Activated CD4-positive, alpha-beta T cell treated with anti-CD3 and anti-CD28 coated beads for 48 hours (primary cell): ENCODE results near the gene NUP42.

ENCODE experiments used
- DNase-seq: peaks from one replicate; pipeline ENCODE4 v3.0.0-alpha.2; 2020

Gene NUP42

DNA sequence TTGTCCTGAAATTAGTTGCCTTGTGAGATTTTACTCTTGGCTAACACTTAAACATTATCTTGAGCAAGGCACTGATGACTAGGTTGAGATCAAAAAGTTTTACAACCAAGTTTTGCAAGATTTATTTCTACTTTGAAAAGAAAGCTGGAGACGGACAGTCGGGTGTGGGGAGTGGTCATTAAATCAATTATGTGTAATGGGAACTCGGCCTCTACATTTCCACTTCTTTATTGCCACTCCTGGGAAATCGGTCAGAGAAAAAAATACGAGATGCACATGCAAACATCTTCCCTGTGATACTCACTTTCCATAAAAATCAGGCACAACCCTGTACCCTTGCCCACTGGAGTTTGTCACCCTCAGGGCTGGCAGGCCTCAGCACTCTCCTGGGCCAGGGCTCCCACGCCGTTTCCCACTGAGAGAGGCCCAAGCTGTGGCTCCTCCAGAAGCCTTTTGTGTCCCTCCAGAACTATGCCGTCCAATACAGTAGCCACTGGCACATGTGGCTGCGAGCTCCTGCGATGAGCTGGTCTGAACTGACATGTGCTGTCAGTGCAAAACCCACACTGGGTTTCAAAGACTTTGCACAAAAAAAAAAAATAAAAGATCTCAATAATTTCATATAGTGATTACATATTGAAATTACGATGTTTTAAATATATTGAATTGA, 57.3 kb downstream of the NUP42 start:
- DNase-seq = no peak

DNA sequence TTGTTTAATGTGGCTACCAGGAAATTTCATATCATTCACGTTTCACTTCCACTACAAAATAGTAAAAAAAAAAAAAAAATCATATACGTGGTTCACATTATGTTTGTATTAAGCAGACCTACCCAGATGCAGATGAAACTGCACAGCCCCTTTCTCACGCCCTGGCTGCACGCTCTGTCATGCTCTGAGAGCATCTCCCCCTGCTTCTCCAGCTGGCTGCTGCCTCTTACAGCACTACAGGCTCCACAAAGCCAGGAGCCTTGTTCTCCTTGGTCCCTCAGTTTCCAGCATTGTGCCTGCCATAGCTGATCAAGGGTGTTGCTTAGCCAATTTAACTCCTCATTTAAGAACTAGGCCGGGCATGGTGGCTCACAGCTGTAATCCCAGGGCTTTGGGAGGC, 57.9 kb downstream of the NUP42 start:
- DNase-seq = no peak

DNA sequence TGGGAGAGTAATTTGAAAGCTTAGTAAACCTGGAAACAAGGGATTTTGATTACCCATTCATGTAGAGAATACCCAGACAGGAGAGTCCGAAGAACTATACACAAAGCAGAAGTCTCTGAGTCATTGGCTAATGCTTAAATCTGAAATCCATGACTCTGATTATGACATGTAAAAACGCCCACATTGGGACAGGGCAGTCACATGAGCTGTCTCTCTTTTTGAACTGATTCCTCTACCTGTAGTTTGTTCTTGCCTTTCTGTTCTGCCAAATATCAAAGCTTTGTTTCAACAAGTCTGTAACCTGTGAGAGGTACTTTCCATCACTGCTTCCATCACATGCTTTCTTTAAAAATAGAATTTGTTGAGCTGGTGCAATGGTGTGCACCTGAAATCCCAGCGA, 60.5 kb downstream of the NUP42 start:
- no peak for DNase-seq

DNA sequence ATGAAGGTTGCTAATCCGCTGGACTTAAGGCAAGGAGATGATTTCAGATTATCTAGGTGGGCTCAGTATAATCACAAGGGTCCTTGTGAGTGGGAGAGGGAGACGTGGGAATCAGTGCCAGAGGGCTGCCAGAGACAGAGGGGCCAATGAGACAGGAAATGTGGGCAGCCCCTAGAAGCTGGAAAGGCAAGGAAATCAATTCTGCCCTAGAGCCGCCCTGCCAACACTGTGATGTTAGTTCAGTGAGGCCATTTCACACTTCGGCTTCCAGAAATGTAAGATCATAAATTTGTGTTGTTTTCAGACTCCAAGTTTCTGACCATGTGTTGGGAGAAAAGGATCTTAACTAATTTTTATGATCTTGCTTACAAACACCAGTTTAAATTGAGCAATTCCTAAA, 61.1 kb downstream of the NUP42 start:
- no peak for DNase-seq

DNA sequence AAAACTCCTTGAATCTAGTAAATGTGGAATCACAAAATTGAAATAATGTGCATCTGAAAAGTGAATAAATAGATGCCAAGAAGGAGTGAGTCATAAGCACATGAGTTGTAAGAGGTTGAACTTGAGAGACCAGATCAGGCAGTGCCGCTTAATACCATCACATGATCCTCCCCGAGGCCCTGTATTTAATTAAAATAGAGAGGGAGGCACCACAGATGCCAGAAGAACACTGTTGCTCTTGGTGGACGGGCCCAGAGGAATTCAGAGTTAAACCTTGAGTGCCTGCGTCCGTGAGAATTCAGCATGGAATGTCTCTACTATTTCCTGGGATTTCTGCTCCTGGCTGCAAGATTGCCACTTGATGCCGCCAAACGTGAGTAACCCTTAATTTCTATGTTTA, 64.7 kb downstream of the NUP42 start, which contains the start of gene GPNMB:
TSS of gene GPNMB (plus strand) at position 221 of the 400 bp plus-strand sequence. CDS start at position 304, 83 bp downstream.
- no peak for DNase-seq

DNA sequence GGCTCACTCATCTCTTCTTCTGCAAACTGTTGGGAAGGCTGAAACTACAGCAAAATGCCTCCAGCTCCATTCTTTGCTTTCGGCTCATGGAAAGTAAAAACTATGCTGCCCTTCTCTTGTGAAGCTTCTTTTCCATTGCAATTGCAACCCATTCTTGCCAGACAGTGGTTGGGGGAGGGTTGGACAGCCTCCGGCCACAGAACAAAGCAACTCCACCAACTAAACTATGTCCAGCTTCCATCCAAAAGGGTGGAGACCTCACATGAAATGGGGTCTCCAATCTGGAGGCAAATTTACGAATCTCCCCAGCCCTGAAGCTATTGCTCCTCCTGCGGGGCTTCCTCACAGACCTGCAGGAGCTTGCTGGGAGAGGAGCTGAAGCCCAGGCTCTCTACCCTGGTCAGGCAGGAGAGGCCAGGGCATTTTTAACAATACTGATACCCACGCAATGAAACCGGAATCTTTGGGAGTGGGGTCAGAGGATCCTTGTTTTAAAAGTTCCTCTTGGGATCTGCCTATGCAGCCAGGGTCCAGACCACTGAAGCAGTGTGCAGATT, 65.3 kb downstream of the NUP42 start:
- DNase-seq = no peak

DNA sequence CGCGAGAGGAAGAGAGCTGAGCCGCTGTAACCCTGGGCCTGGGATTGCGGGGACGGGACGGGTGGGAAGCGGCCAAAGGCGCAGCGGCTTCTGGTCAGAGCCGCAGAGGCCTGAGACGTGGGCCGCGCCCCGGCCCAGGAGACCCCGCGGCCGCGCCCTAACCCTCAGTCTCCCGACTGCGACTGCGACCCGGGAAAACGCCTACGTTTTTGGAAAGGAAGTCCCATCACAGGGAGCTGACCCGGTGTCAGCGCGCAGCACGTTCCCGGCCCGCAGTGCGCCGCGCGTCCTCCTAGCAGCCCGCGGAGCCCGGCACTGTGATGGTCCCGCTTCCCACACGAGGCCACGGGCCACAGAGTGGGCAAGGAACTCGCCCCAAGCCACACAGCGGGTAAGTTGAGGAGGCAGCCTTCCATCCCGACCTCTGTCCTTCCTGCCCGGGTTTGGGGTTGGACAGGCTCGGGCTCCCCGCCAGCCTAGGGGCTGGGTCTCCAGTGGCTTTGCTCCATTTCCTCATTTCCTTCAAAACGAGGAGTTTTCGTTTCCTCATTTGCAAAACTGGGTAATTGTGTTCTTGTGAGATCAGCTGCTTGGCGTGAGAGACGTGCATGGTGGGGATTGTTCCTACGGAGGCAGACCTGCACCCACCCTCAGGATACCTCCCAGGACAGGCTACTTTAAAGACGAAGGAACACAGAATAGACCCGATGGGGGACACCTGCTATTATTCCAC, 65.9 kb downstream of the NUP42 start:
- DNase-seq = no peak

DNA sequence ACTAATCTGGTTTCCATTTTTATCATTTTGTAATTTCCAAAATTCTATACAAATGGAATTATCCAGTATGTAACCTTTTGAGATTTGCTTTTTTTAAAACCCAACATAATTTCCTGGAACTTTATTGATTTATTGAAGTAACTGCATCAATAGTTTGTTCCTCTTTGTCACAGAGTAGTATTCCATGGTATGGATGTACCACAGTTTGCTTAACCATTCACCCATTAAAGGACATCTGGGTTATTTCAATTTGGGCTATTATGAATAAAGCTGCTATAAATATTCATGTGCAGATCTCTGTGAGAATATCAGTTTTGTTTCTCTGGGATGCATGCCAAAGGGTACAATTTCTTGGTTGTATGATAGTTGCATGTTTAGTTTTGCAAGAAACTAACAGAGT, 67.6 kb downstream of the NUP42 start:
- no peak for DNase-seq
